Panc1 (cell line): ENCODE measurements around the gene PIP4K2C. TPM values are rescaled to one million over a fixed set of nuclear protein-coding genes. Genes with fewer than 3 reads are reported as not detected.

ENCODE experiments used
- ATAC-seq: fragments of 200-7000 bp; cut with Tn5 transposase; 2 replicates; pipeline ENCODE4 v1.9.1; 2020; ENCODE audit warnings: mild to moderate bottlenecking, moderate library complexity
- BruUV-seq: library from RNA; stranded (reverse); fragments of 400-500 nt; replicated peaks from 2 replicates; lab custom pipeline; 2021; lab: Mats Ljungman, UMichigan
- CTCF ChIA-PET: fragments of 300-600 bp; sonication (Branson Sonifier 250); formaldehyde crosslinking; loops from one replicate; lab custom pipeline; 2022; ENCODE audit warnings: antibody characterized with exemption; lab: Charles Lee
- POLR2A ChIA-PET: fragments of 300-600 bp; sonication (Branson Sonifier 250); formaldehyde crosslinking; loops from one replicate; lab custom pipeline; 2022; ENCODE audit warnings: antibody characterized with exemption; lab: Charles Lee
- DNase-seq: peaks from one replicate; pipeline ENCODE4 v3.0.0-alpha.2; 2010; ENCODE audit warnings: low read depth, low spot score
- H3K27ac ChIP-seq: 2 replicates; pipeline ENCODE4 v1.5.1; 2011; ENCODE audit warnings: mild to moderate bottlenecking, low read length, inconsistent platforms
- H3K27me3 ChIP-seq: fragments of 200-500 bp; sonication (Bioruptor generic); 2 replicates; pipeline ENCODE4 v1.6.0; 2014; ENCODE audit warnings: low read length, inconsistent platforms; ENCODE audit not compliant: control insufficient read depth, insufficient read depth
- H3K36me3 ChIP-seq: fragments of 200-500 bp; sonication (Bioruptor generic); 2 replicates; pipeline ENCODE4 v1.5.1; 2014; ENCODE audit warnings: inconsistent platforms, mild to moderate bottlenecking, low read length, moderate library complexity; ENCODE audit not compliant: control insufficient read depth, insufficient read depth
- H3K4me1 ChIP-seq: 2 replicates; pipeline ENCODE4 v1.5.1; 2011; ENCODE audit warnings: inconsistent platforms, mild to moderate bottlenecking, low read length, moderate library complexity; ENCODE audit not compliant: control insufficient read depth, insufficient read depth
- H3K4me3 ChIP-seq, 2 experiments: 2 replicates each; pipeline ENCODE4 v1.5.1; 2011 to 2012; ENCODE audit warnings: low read depth in 2 of 2, low read length in 2 of 2, mild to moderate bottlenecking in 2 of 2, inconsistent platforms in 1 of 2, moderate library complexity in 1 of 2
- H3K9me3 ChIP-seq: fragments of 200-500 bp; sonication (Bioruptor generic); 2 replicates; pipeline ENCODE4 v1.5.1; 2014; ENCODE audit warnings: low read depth, mild to moderate bottlenecking, inconsistent platforms, low read length, moderate library complexity; ENCODE audit not compliant: control insufficient read depth, insufficient read depth
- POLR2AphosphoS5 ChIP-seq: IDR thresholded peaks from 2 replicates; pipeline ENCODE4 v1.6.1; 2012; ENCODE audit warnings: mild to moderate bottlenecking, low read depth, low read length, moderate library complexity
- REST ChIP-seq, 2 experiments: IDR thresholded peaks; 2 replicates each; pipeline ENCODE4 v1.6.1; 2011 to 2012; ENCODE audit warnings: low read depth in 2 of 2, control low read depth in 1 of 2, low read length in 1 of 2, mild to moderate bottlenecking in 1 of 2, moderate library complexity in 1 of 2; ENCODE audit not compliant: insufficient read depth in 1 of 2
- SIN3A ChIP-seq: IDR thresholded peaks from 2 replicates; pipeline ENCODE4 v1.6.1; 2012; ENCODE audit warnings: low read depth, mild to moderate bottlenecking, low read length, moderate library complexity, borderline replicate concordance; ENCODE audit not compliant: insufficient read depth
- TCF7L2 ChIP-seq: IDR thresholded peaks from 2 replicates; pipeline ENCODE4 v1.6.1; 2011; ENCODE audit warnings: mild to moderate bottlenecking, low read depth, low read length, inconsistent platforms
- in situ Hi-C: cut with HindIII; loops from 2 replicates; pipeline ENCODE4 v1.10.0; 2016; ENCODE audit warnings: low sequenced_read_pairs, low pct_unique_long_range_greater_than_20kb
- intact Hi-C: fragments of 100-400 bp; cut with micrococcal nuclease; formaldehyde crosslinking; loops from one replicate; pipeline ENCODE4 v1.10.0; 2022; ENCODE audit not compliant: unreplicated experiment
- total RNA-seq: library from RNA; stranded (reverse); gene quantifications from one replicate; pipeline ENCODE4 v1.2.1, GENCODE V29; 2021; ENCODE audit not compliant: unreplicated experiment
- TF ChIP-seq, protein P1 (sequence below): fragments of 450-650 bp; IDR thresholded peaks from 2 replicates; pipeline ENCODE4 v1.5.1; 2017; ENCODE audit warnings: mild to moderate bottlenecking

Gene PIP4K2C
- total RNA-seq, 1 experiment from 2014 or later, result 62.6 TPM

GRCh38 chr12:57626111-57626920, 35.3 kb downstream of the PIP4K2C start:
- Histone ChIP-seq H3K4me3 (no peak overlapping the region), H3K27me3 (no peaks in the 10 kb centered on the region), H3K36me3 (no peaks in the 10 kb centered on the region; the same call in 1 of the 2 replicates), H3K9me3 (no peaks in the 10 kb centered on the region), H3K4me1 (peaks cover 10% of the 10 kb centered on the region), H3K27ac (no peak overlapping the region)
- BruUV-seq, result no TSS peak
- TF ChIP-seq TCF7L2 (no peak), SIN3A (no peak), POLR2AphosphoS5 (no peak), REST (IDR thresholded peaks at IDR 0.05; ENCODE audit: insufficient read depth in 1 of 2, low read depth in 2 of 2, low read length in 1 of 2) (no peak)
- TF ChIP-seq, protein P1, sequence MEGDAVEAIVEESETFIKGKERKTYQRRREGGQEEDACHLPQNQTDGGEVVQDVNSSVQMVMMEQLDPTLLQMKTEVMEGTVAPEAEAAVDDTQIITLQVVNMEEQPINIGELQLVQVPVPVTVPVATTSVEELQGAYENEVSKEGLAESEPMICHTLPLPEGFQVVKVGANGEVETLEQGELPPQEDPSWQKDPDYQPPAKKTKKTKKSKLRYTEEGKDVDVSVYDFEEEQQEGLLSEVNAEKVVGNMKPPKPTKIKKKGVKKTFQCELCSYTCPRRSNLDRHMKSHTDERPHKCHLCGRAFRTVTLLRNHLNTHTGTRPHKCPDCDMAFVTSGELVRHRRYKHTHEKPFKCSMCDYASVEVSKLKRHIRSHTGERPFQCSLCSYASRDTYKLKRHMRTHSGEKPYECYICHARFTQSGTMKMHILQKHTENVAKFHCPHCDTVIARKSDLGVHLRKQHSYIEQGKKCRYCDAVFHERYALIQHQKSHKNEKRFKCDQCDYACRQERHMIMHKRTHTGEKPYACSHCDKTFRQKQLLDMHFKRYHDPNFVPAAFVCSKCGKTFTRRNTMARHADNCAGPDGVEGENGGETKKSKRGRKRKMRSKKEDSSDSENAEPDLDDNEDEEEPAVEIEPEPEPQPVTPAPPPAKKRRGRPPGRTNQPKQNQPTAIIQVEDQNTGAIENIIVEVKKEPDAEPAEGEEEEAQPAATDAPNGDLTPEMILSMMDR, result no peak
- ChIA-PET CTCF (interaction anchor here (0.9 to 1.3 kb wide), 2 partner anchors 43 to 100 kb away, joined by 4 to 6 read pairs; no protein-coding TSS in a partner anchor), POLR2A (no interaction called here)
- DNase-seq (no peak), ATAC-seq (no peak)
- in situ Hi-C loops (no loop called here), intact Hi-C loops (no loop called here)

DNA sequence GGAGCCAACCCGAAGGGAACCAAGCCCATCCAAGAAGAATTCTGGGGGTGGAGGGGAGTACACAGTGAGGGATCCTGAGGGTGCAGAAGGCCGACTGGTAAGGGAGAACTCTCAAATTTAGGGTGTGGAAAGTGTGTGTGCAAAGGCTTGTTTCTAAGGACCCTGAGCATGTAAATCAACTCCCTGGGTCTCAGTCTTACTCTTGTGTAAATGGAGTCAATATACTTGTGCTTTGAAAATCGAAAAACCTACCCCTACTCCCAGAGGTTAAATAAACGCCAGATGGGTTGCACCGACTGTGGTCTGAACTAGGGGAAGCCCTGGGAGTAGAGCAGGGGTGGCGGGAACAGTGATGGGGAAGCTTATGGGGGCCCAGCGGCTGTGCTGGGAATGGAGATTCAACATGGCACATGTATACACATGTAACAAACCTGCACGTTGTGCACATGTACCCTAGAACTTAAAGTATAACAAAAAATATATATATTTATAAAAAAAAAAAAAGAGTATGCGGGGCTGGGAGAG, 36.0 kb downstream of the PIP4K2C start:
- ATAC-seq (no peak), DNase-seq (no peak)
- no peak overlapping the region for H3K4me3 ChIP-seq
- H3K36me3 ChIP-seq, result no peaks in the 10 kb centered on the region; the same call in 1 of the 2 replicates
- H3K9me3 ChIP-seq, result no peaks in the 10 kb centered on the region
- no peak overlapping the region for H3K27ac ChIP-seq
- intact Hi-C loops (no loop called here), in situ Hi-C loops (no loop called here)
- POLR2A ChIA-PET, result no interaction called here
- no peaks in the 10 kb centered on the region for H3K27me3 ChIP-seq
- CTCF ChIA-PET, result interaction anchor here (1.2 kb wide), 1 partner anchor 43 kb away, joined by 3 read pairs; no protein-coding TSS in a partner anchor
- BruUV-seq, result no TSS peak
- TF ChIP-seq POLR2AphosphoS5, result no peak
- no peak for TF ChIP-seq REST (IDR thresholded peaks at IDR 0.05; ENCODE audit: insufficient read depth in 1 of 2, low read depth in 2 of 2, low read length in 1 of 2)
- TF ChIP-seq, protein P1, result no peak
- TF ChIP-seq SIN3A, result no peak
- no peak for TF ChIP-seq TCF7L2
- peaks cover 10% of the 10 kb centered on the region for H3K4me1 ChIP-seq
